Measurements from ENCODE around the gene MYO3A.

DNA sequence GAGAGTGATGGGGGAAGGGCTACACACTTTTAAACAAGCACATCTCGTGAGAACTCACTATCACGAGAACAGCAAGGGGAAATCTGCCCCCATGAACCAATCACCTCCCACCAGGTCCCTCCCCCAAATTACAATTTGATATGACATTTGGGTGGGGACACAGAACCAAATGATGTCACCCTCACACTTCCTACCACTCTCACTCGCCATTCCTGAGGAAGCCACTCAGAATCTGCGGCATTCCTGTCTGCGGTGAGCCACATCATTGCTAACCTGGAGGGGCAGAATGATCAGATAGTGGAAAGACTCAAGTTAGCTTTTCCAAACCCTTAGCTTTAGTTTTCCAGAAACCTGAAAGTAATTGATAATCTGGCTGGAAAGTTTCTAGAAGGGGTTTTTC is 66.9 kb downstream of the MYO3A start:
- TF ChIP-seq, protein P1, sequence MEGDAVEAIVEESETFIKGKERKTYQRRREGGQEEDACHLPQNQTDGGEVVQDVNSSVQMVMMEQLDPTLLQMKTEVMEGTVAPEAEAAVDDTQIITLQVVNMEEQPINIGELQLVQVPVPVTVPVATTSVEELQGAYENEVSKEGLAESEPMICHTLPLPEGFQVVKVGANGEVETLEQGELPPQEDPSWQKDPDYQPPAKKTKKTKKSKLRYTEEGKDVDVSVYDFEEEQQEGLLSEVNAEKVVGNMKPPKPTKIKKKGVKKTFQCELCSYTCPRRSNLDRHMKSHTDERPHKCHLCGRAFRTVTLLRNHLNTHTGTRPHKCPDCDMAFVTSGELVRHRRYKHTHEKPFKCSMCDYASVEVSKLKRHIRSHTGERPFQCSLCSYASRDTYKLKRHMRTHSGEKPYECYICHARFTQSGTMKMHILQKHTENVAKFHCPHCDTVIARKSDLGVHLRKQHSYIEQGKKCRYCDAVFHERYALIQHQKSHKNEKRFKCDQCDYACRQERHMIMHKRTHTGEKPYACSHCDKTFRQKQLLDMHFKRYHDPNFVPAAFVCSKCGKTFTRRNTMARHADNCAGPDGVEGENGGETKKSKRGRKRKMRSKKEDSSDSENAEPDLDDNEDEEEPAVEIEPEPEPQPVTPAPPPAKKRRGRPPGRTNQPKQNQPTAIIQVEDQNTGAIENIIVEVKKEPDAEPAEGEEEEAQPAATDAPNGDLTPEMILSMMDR (conservative IDR thresholded peaks at IDR 0.05 in 1 of 2, IDR thresholded peaks at IDR 0.05 in 1 of 2; ENCODE audit: low read depth in 1 of 2, low read length in 2 of 2) = no peak
- no peak for TF ChIP-seq EZH2 (IDR thresholded peaks at IDR 0.05; ENCODE audit: low read length, missing control alignments)

All from fibroblast of lung (primary cell).